GM21529 (cell line): ENCODE results near the gene CNDP2.
A peak's percentile ranks its signal among the peaks of the same experiment; 100 is the strongest.

ENCODE experiments used
- ATAC-seq: cut with Tn5 transposase; IDR thresholded peaks from one replicate; pipeline ENCODE4 v1.9.1; 2021; ENCODE audit not compliant: unreplicated experiment

Gene CNDP2

GRCh38 chr18:74533666-74534065 lies 37.5 kb downstream of the CNDP2 start:
- no peak for ATAC-seq

DNA sequence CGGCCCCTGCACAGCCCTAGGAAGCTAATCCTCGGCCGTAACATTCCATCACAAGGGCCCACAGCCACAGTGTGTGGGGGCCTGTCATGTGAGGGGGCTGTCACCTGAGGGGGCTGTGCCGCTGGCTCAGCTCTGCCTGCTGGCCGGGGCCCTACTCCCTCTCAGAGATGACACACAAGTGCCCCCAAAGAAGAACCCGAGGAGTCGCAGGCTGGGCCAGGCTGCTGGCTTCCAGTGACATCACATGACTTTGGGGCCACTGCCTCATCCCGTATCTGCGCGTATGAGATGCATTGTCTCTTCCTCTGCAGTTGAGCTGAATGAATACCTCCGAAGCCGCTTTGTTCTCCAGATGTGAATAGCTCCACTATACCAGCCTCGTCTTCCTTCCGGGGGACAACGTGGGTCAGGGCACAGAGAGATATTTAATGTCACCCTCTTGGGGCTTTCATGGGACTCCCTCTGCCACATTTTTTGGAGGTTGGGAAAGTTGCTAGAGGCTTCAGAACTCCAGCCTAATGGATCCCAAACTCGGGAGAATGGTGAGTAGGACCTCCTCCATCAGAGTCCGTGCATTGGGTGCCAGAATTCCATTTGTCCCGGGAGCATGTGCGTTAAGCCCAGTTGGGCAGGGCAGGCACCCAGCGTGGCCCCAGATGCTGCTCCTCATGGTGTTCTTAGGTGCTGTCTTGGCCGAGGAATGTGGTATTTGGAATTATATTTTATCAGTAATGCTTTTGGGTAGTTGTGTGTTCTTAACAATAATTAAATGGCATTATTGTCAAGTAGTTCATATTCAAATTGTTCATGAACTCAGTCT lies 38.2 kb downstream of the CNDP2 start, which contains the start of gene CNDP1:
Gene CNDP1 (plus strand): TSS at position 351 of the 820 bp plus-strand sequence. CDS start 168 bp downstream, at position 519.
- no peak for ATAC-seq

DNA sequence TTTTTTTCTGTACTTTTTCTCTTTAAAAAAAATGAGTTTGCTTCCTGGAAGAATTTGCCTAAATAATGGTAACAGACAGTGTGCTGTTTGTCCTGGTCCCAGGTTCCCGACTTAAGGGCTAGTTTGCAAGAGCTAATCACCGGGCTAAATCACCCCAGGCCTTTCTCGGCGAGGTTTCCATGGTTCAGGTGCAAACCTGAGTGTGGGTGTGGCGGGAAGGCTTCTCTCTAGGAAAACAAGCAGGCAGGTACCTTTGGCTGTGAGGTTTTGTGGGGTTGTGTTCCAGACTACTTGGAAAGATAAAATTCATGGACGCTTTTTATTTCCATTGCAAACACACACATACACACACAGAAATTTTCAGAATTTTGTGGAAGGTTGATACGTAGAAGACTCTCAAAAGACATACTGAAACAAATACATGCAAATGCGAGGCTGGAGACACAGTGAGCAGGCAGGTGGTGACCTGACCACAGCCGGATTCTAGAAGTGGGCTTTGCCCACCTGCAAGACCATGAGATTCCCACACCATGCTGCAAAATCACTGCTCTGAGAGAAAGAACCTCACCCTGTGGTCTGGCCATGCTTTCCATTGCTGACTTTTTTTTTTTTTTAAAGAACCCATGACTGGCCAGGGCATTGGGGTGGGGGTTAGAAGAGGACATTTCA lies 39.0 kb downstream of the CNDP2 start:
- peak; percentile 86 for ATAC-seq

- no peak for ATAC-seq
These were observed 43.1 kb downstream of the CNDP2 start for GRCh38 chr18:74539289-74539688.

DNA sequence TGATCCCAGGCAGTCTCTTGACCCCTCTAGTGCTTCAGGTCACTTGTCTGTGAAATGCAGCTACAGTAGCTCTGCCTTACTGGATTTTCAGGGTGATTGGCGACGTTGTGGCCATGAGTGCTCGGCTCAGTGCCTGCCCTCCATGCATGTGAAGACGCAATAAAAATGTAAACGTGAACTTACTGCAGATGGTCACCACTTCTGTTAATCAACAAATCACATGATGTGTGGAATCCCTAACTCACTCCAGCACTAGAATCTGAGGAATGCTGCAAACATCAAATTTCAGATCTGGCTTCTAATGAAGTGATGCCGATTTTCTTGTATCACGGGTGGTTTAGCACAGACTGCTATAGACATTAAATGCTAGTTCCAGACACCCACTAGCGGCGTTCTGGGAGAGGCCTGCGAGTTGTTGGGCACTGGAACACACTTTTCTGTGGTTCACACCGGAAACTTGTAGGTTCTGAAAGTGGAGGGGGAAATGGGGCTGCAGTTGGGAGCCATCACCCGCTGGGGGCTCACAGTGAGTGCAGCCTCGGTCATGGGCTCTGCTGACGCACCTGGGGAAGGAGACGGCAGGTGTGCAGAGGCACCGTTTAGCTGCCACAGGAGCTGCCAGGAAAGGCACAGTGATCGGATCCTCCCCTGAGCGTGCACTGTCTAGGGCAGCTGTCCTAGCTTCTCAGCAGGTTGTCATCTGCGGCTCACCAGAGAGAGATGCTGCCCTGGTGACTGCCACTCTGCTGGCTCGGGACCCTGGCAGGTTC lies 44.7 kb downstream of the CNDP2 start:
- ATAC-seq, result no peak

GRCh38 chr18:74541703-74542555 lies 45.8 kb downstream of the CNDP2 start:
- ATAC-seq, result no peak

DNA sequence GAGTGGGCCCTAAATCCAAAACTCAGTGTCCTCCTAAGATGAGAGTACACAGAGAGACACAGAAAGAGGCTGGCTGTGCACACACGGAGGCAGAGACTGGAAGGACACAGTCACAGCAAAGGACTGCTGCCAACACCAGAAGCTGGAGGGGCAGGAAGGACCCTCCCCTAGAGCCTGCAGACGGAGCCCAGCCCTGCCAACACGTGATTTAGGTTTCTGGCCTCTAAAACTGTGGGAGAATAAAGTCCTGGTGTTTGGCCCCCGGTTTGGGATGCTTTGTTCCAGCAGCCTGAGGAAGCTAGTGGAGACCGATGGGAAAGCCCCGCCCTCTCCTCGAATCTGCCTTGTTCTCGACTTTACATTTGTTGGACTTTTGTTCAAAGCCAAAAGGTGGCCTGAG lies 48.7 kb downstream of the CNDP2 start:
- no peak for ATAC-seq

- ATAC-seq, result no peak
These were observed 49.8 kb downstream of the CNDP2 start for GRCh38 chr18:74546007-74546406.

- ATAC-seq, result no peak
These were observed 50.8 kb downstream of the CNDP2 start for GRCh38 chr18:74546751-74547530.

DNA sequence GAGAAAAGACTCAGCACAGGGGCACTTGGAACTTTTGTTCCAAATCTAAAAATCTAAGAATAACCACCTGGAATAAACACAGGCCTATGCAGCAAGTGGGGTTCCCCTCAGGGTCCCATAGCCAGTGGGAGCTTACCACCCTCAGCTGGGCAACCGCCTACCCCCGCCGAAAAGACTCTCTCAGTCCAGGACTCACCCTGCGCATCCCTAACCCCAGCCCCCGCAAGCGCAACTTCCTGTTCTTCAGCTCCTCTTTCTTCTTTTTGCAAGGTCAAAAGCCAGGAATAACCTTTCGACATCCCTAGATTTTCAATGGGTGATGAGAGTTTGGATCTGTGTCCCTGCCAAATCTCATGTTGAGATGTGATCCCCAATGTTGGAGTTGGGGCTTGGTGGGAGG lies 51.7 kb downstream of the CNDP2 start:
- ATAC-seq, result no peak

DNA sequence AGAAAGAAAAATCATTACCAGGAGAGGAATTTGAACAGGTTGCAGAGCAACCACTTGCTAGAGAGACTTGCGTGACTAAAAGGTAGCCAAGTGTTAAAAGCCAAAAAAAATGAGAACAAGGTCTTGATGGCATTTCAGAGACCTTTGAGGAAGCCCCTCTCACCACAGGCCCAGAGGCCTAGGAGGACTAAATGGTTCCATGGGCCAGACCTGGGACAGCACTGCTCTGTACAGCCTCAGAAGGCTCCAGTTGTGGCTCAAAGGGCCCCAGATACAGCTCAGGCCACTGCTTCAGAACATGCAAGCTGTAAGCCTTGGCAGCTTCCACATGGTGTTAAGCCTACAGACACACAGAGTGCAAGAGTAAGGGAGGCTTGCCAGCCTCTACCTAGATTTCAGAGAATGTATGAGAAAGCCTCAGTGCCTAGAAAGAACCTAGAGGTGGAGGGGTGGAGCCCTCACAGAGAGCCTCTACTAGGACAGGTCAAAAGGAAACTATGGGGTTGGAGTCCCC lies 53.5 kb downstream of the CNDP2 start:
- ATAC-seq, result no peak

GRCh38 chr18:74550886-74551285 lies 54.7 kb downstream of the CNDP2 start:
- ATAC-seq, result no peak

GRCh38 chr18:74551452-74551851 lies 55.3 kb downstream of the CNDP2 start:
- no peak for ATAC-seq

GRCh38 chr18:74551936-74552555 lies 55.9 kb downstream of the CNDP2 start:
- ATAC-seq, result peak; percentile 100

GRCh38 chr18:74556126-74556525 lies 60.0 kb downstream of the CNDP2 start:
- ATAC-seq, result no peak

DNA sequence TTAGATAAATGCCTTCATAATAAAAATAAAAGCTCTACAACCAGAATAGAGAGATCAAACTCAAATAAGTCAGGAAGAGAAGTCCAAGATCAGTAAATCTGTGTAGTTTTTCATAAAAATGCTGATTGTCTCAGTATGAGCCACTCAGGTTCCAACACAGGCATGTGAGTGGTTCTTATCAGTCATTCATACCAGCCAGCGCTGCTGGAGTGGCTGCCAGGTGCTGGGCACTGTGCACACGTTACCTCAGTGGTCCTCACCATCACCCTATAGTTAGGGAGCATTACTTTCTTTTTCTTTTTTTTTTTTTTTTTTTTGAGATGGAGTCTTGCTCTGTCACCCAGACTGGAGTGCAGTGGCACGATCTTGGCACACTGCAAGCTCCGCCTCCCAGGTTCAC lies 61.9 kb downstream of the CNDP2 start:
- ATAC-seq, result no peak

- ATAC-seq, result no peak
These were observed 66.1 kb downstream of the CNDP2 start for GRCh38 chr18:74562131-74562730.

DNA sequence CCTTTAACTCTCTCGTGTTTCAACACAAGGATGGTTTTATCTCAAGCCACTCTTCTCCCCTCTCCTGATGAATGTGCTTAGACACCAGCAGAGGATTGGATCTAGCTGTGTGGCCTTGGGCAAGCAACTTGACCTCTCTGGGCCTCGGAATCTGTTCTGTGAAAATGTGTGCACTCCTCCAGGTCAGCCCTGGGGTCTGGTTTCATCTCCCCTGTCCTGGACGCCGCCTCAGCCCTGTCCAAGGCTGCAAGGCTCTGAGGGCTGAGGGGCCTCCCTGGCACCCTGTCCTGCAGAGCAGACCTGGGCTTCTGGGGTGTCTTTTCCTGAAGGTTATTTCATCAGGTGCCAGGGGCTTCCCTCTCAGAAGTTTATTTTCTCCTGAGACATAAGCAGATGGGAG lies 66.6 kb downstream of the CNDP2 start:
- no peak for ATAC-seq

- no peak for ATAC-seq
These were observed 67.8 kb downstream of the CNDP2 start for GRCh38 chr18:74563999-74564398.
